ENCODE results near the gene RWDD3. TPM values are rescaled to one million over a fixed set of nuclear protein-coding genes. Genes with fewer than 3 reads are reported as not detected.
A peak's percentile ranks its signal among the peaks of the same experiment; 100 is the strongest.

RWDD3 gene, protein sequence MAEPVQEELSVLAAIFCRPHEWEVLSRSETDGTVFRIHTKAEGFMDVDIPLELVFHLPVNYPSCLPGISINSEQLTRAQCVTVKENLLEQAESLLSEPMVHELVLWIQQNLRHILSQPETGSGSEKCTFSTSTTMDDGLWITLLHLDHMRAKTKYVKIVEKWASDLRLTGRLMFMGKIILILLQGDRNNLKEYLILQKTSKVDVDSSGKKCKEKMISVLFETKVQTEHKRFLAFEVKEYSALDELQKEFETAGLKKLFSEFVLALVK
- 10 to 100 TPM in 6 of 7 donors, 1 to 10 TPM in 1; 9.7 to 18.0 (median 14.2) TPM for total RNA-seq
- 10 to 100 TPM; 15.7 to 17.2 TPM for polyA plus RNA-seq
- long read RNA-seq, donor 1, transcript RWDD3-202 (4 exons, 1,235 nt): major isoform, 8 of 17 reads
- long read RNA-seq, donor 1, partial matches to known transcripts: 3 of 17 reads
- long read RNA-seq, donor 1, other reads (novel, unspliced or antisense): 5 of 17 reads
- long read RNA-seq, donor 2, transcript RWDD3-206 (5 exons, 1,294 nt): major isoform, 6 of 13 reads
- long read RNA-seq, donor 2, transcript RWDD3-202 (4 exons, 1,235 nt): minor isoform, 5 of 13 reads
- long read RNA-seq, donor 2, partial matches to known transcripts: 0 of 13 reads
- long read RNA-seq, donor 2, other reads (novel, unspliced or antisense): 0 of 13 reads
- long read RNA-seq, donor 3, partial matches to known transcripts: 1 of 14 reads
- long read RNA-seq, donor 3, other reads (novel, unspliced or antisense): 10 of 14 reads

DNA sequence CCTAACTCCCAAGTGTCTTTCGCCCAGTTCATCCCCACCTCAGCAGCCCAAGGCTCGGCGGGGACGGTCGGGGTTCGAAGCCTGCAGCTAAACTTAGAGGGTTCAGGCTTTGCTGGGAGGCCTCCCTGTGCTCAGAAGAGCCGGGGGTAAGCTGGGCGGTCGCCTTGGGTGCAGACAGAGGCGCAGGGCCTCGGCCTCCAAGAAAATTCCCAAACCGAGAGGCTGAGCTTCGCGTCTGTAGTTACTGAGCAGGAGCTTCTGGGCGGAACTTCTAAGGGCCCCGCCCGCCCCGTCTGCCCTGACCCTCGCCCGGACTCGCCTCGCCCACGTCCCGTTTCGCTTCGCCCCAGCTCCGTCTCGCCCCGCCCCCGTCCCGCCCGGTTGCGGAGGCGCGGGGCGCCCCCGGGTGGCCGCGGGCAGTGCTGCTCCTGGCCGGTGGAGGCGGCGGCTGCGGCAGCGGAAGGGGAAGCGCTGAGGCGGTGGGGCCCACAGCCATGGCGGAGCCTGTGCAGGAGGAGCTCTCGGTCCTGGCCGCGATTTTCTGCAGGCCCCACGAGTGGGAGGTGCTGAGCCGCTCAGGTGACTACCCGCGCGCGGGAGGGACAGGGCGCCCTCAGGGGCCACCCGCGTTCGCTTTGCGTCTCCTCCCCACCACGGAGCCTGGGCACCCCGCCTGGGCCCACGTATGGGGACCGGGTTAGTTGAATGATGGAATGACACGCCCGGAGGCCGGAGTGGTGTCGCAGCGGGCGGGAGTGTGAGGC lies at the start of gene RWDD3:
Gene RWDD3 (plus strand): TSS at position 474 of the 764 bp plus-strand sequence. CDS start 21 bp downstream, at position 495.
- TF ChIP-seq POLR2A (IDR thresholded peaks at IDR 0.05) (peak; percentile 49), CTCF (IDR thresholded peaks at IDR 0.05) (peak; percentile 72 to 95 (median 93)), EP300 (IDR thresholded peaks at IDR 0.05) (no peak)
- no peaks in the 10 kb centered on the region for H3K27me3 ChIP-seq
- peak; percentile 89 to 95 (median 92) for DNase-seq
- no peaks in the 10 kb centered on the region for H3K9me3 ChIP-seq
- peak within 1 kb of the TSS; percentile 67 to 75 for H3K27ac ChIP-seq
- H3K4me3 ChIP-seq: peak within 1 kb of the TSS; percentile 92
- no peaks in the 10 kb centered on the region for H3K36me3 ChIP-seq
- intact Hi-C loops (cut with DNase I): loop anchor here (5.0 to 10.0 kb wide), 6 partner anchors 117 to 829 kb away; partner anchors contain the start of genes ALG14 (in 1 of the 4) and TLCD4 (in 1 of the 4)
- WGBS, 3 donors: 0 to 1% (median 0%) methylated on average over 49 to 71 of the region's 71 CpGs
- peaks cover 1% of the 10 kb centered on the region for H3K4me1 ChIP-seq (ENCODE audit: insufficient read depth)

GRCh38 chr1:95186149-95186548 lies 47.9 kb upstream of the RWDD3 start:
- WGBS, 3 donors: 95 to 97% (median 97%) methylated on average over 4 of the region's 4 CpGs
- Histone ChIP-seq H3K27ac (no peak overlapping the region), H3K27me3 (no peaks in the 10 kb centered on the region), H3K4me3 (no peak overlapping the region), H3K9me3 (no peaks in the 10 kb centered on the region), H3K36me3 (no peaks in the 10 kb centered on the region), H3K4me1 (ENCODE audit: insufficient read depth) (no peaks in the 10 kb centered on the region)
- intact Hi-C loops (cut with DNase I): no loop called here
- DNase-seq: no peak
- no peak for TF ChIP-seq CTCF (IDR thresholded peaks at IDR 0.05)
- TF ChIP-seq EP300 (IDR thresholded peaks at IDR 0.05): no peak

GRCh38 chr1:95193591-95193990 lies 40.4 kb upstream of the RWDD3 start:
- Histone ChIP-seq H3K27ac (no peak overlapping the region), H3K9me3 (no peaks in the 10 kb centered on the region), H3K27me3 (no peaks in the 10 kb centered on the region), H3K4me1 (ENCODE audit: insufficient read depth) (peaks cover 3% of the 10 kb centered on the region), H3K4me3 (no peak overlapping the region), H3K36me3 (no peaks in the 10 kb centered on the region)
- intact Hi-C loops (cut with DNase I): no loop called here
- 56 to 90% (median 64%) methylated on average over 1 of the region's 1 CpG for WGBS, 3 donors
- TF ChIP-seq CTCF (IDR thresholded peaks at IDR 0.05) (no peak), EP300 (IDR thresholded peaks at IDR 0.05) (no peak), POLR2A (IDR thresholded peaks at IDR 0.05) (no peak)
- DNase-seq: no peak

DNA sequence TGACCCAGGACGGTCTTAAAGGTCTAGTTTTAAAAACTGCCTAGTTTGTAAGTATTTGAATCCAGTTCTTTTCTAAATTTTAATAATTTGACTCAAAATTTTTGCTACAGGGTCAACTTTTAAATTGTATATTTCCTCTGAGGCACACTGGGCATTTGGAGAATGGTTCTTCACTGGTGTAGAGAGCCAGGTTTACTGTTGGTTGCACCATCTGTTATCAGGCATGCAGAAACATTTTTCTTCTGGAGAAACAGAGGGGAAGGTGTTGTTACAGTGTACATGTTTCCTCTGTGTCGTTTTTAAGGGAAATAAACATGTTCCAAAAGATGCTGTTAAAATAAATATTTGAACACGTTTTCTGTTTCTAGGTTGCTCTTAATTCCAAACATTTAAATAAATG lies 39.0 kb upstream of the RWDD3 start:
- H3K9me3 ChIP-seq: no peaks in the 10 kb centered on the region
- peaks cover 3% of the 10 kb centered on the region for H3K4me1 ChIP-seq (ENCODE audit: insufficient read depth)
- H3K27ac ChIP-seq: no peak overlapping the region
- DNase-seq: no peak
- no peaks in the 10 kb centered on the region for H3K27me3 ChIP-seq
- TF ChIP-seq EP300 (IDR thresholded peaks at IDR 0.05) (no peak), CTCF (IDR thresholded peaks at IDR 0.05) (no peak), POLR2A (IDR thresholded peaks at IDR 0.05) (no peak)
- H3K4me3 ChIP-seq: no peak overlapping the region
- 65 to 82% (median 71%) methylated on average over 3 of the region's 3 CpGs for WGBS, 3 donors
- intact Hi-C loops (cut with DNase I): no loop called here
- H3K36me3 ChIP-seq: no peaks in the 10 kb centered on the region
